SU-DHL-6 (cell line): ENCODE data around the gene NLRP1.

Source experiments
- H2AFZ ChIP-seq: fragments of 200-600 bp; sonication (generic); 2 replicates; pipeline ENCODE4 v1.6.1; 2014; ENCODE audit warnings: low read depth, mild to moderate bottlenecking, moderate library complexity, mixed read lengths, antibody characterized with exemption, low read length; ENCODE audit not compliant: severe bottlenecking
- H3F3A ChIP-seq: fragments of 200-600 bp; shearing (Covaris generic); 2 replicates; pipeline ENCODE4 v1.6.0; 2016; ENCODE audit warnings: antibody characterized with exemption, mild to moderate bottlenecking; ENCODE audit not compliant: insufficient read depth
- H3K27ac ChIP-seq: fragments of 200-600 bp; sonication (generic); 2 replicates; pipeline ENCODE4 v1.5.1; 2016; ENCODE audit warnings: low read depth, mild to moderate bottlenecking, low read length, moderate library complexity, mixed read lengths
- H3K27me3 ChIP-seq: fragments of 200-600 bp; sonication (generic), shearing (Covaris generic); 2 replicates; pipeline ENCODE4 v1.6.0; 2014; ENCODE audit warnings: mild to moderate bottlenecking, low read length
- H3K36me3 ChIP-seq: fragments of 200-600 bp; sonication (generic); 2 replicates; pipeline ENCODE4 v1.6.1; 2014; ENCODE audit warnings: mild to moderate bottlenecking, low read length, mixed read lengths
- H3K4me2 ChIP-seq: fragments of 300-600, 200-600 bp; shearing (Covaris generic), sonication (generic); 2 replicates; pipeline ENCODE4 v1.6.0; 2014; ENCODE audit warnings: low read length, low read depth, mild to moderate bottlenecking; ENCODE audit not compliant: poor library complexity, severe bottlenecking
- H3K4me3 ChIP-seq: fragments of 200-600 bp; sonication (generic); 2 replicates; pipeline ENCODE4 v1.5.1; 2014; ENCODE audit warnings: antibody characterized with exemption, low read length, mild to moderate bottlenecking, mixed read lengths; ENCODE audit not compliant: insufficient read depth, poor library complexity, severe bottlenecking
- H3K79me2 ChIP-seq: fragments of 200-600 bp; sonication (generic); 2 replicates; pipeline ENCODE4 v1.6.1; 2014; ENCODE audit warnings: mild to moderate bottlenecking, low read length, moderate library complexity; ENCODE audit not compliant: insufficient read depth
- H3K9ac ChIP-seq: fragments of 200-600 bp; sonication (generic); 2 replicates; pipeline ENCODE4 v1.7.0; 2014; ENCODE audit warnings: mild to moderate bottlenecking, low read length
- H3K9me2 ChIP-seq: fragments of 200-600 bp; sonication (generic); replicated peaks from 2 replicates; pipeline ENCODE4 v1.6.1; 2014; ENCODE audit warnings: low read length; ENCODE audit not compliant: insufficient read depth
- H3K9me3 ChIP-seq: fragments of 200-600 bp; sonication (generic); 2 replicates; pipeline ENCODE4 v1.6.1; 2014; ENCODE audit warnings: low read length, mixed read lengths; ENCODE audit not compliant: insufficient read depth
- H4K20me1 ChIP-seq: fragments of 200-600 bp; sonication (generic); 2 replicates; pipeline ENCODE4 v1.6.1; 2014; ENCODE audit warnings: low read depth, mild to moderate bottlenecking, antibody characterized with exemption, low read length, moderate library complexity, mixed read lengths
- EZH2phosphoT487 ChIP-seq: fragments of 200-600 bp; sonication (generic), shearing (Covaris generic); conservative IDR thresholded peaks from 2 replicates; pipeline ENCODE4 v1.6.1; 2018; ENCODE audit warnings: mild to moderate bottlenecking, antibody characterized with exemption, low read length, moderate library complexity, mixed read lengths
- TF ChIP-seq, protein P1 (sequence below): fragments of 200-600 bp; sonication (generic); IDR thresholded peaks from one replicate; pipeline ENCODE4 v1.5.1; 2017; ENCODE audit warnings: antibody characterized with exemption, mild to moderate bottlenecking, low read length, moderate library complexity; ENCODE audit not compliant: insufficient read depth, poor library complexity, severe bottlenecking

Gene NLRP1

DNA sequence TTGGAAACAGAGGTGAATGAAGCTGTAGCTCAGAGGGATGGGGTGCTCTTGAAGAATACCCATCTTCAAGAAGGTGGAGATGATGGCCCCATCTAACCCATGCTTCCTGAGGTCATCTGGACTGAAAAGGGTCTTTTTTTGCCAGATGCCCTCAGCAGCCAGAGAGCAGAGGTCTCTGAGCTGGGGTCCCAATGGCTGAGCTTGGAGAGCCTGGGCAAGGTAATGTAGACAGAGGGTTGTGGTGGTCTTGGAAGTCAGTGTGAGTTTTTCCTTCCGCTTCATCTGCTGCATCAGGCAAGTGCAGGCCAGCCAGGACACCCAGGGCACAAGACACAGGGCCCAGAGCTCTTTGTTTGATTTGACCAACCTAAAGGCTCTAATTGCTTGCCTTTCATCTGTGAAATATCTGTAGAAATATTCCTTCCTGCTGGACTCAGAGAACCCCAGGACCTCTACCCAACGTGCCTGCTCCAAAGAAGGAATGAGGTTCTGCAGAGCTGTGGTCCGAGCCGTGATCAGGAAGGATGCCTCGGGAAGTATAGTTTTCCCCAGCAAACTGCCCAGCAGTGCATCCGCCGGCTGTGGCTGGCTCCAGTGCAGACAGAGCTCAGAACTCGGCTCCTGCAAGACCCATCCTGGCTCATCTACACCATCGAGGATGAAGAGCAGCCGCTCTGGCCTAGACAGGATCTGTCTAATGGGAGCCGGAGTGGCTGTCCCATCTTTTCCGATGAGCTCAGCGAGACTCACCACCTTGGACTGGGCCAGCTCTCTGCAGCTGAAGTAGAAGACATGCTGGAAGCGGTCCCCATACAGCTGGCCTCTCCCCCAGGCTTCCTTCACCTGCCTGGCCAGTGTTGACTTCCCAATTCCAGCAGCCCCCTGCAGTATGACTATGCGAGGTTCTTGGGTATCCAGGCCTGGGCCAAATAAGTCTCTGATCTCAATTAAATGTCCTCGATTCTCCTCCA lies 25.2 kb downstream of the NLRP1 start:
- no peaks in the 10 kb centered on the region for H3K27me3 ChIP-seq
- TF ChIP-seq EZH2phosphoT487, result no peak
- TF ChIP-seq, protein P1, sequence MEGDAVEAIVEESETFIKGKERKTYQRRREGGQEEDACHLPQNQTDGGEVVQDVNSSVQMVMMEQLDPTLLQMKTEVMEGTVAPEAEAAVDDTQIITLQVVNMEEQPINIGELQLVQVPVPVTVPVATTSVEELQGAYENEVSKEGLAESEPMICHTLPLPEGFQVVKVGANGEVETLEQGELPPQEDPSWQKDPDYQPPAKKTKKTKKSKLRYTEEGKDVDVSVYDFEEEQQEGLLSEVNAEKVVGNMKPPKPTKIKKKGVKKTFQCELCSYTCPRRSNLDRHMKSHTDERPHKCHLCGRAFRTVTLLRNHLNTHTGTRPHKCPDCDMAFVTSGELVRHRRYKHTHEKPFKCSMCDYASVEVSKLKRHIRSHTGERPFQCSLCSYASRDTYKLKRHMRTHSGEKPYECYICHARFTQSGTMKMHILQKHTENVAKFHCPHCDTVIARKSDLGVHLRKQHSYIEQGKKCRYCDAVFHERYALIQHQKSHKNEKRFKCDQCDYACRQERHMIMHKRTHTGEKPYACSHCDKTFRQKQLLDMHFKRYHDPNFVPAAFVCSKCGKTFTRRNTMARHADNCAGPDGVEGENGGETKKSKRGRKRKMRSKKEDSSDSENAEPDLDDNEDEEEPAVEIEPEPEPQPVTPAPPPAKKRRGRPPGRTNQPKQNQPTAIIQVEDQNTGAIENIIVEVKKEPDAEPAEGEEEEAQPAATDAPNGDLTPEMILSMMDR, result no peak
- H3K9me2 ChIP-seq, result no peaks in the 10 kb centered on the region
- H3F3A ChIP-seq, result no peaks in the 10 kb centered on the region
- H3K36me3 ChIP-seq, result no peaks in the 10 kb centered on the region
- no peak overlapping the region for H3K27ac ChIP-seq
- H3K4me3 ChIP-seq, result no peak overlapping the region
- no peaks in the 10 kb centered on the region for H4K20me1 ChIP-seq
- no peak overlapping the region for H2AFZ ChIP-seq
- no peaks in the 10 kb centered on the region for H3K79me2 ChIP-seq
- H3K9ac ChIP-seq, result no peak overlapping the region
- H3K9me3 ChIP-seq, result no peaks in the 10 kb centered on the region
- H3K4me2 ChIP-seq, result no peak overlapping the region

DNA sequence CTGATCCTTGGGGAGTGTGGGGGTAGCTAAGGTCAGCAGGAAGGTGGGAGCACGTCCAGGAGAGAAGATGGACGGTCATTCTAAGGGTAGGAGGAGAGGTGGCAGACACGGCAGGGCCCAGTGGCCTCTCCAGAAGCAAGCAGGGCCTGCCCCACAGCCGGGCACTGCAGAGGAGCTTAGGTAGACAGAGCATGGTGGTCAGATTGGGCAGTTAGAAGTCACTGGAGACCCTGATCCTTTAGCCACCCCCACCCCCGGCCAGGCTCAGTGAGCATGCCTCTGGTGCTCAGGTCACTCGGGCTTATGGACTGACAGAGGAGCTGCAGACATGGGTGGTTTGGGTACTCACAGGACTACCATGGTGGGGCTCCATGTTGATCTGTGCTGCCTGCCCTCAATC lies 26.3 kb downstream of the NLRP1 start:
- Histone ChIP-seq H3K4me2 (no peak overlapping the region), H3K27me3 (no peaks in the 10 kb centered on the region), H3K79me2 (no peaks in the 10 kb centered on the region), H4K20me1 (no peaks in the 10 kb centered on the region), H2AFZ (no peak overlapping the region), H3K9ac (no peak overlapping the region), H3F3A (no peaks in the 10 kb centered on the region), H3K27ac (no peak overlapping the region), H3K36me3 (no peaks in the 10 kb centered on the region), H3K9me3 (no peaks in the 10 kb centered on the region), H3K9me2 (no peaks in the 10 kb centered on the region), H3K4me3 (no peak overlapping the region)
- TF ChIP-seq, protein P1, result no peak
- no peak for TF ChIP-seq EZH2phosphoT487

DNA sequence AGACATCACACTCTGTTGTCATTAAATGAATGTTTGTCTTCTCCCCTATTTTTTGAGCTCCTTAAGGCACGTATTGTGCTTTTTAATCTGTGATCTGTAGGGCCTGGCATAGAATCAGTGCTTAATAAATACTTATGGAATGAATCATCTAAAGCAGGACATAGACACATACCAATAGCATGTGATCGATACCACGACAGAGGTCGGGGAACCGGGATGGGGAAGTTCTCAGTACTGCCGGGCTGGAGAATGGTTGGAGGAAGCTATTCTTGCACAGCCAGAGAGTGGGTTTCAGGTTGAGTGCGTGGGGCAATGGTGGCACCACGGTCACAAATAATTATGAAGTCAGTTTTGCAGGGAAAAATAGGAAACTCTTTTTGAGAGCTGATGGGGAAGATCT lies 26.8 kb downstream of the NLRP1 start:
- no peaks in the 10 kb centered on the region for H3K9me3 ChIP-seq
- TF ChIP-seq EZH2phosphoT487, result no peak
- TF ChIP-seq, protein P1, result no peak
- no peak overlapping the region for H3K4me3 ChIP-seq
- no peaks in the 10 kb centered on the region for H3K9me2 ChIP-seq
- H3F3A ChIP-seq, result no peaks in the 10 kb centered on the region
- H4K20me1 ChIP-seq, result no peaks in the 10 kb centered on the region
- no peaks in the 10 kb centered on the region for H3K27me3 ChIP-seq
- H3K36me3 ChIP-seq, result no peaks in the 10 kb centered on the region
- no peak overlapping the region for H3K27ac ChIP-seq
- H3K4me2 ChIP-seq, result no peak overlapping the region
- no peak overlapping the region for H3K9ac ChIP-seq
- H2AFZ ChIP-seq, result no peak overlapping the region
- H3K79me2 ChIP-seq, result no peaks in the 10 kb centered on the region
